Choroid plexus epithelial cell (primary cell): ENCODE data around the gene SHISAL2A.

Experiments
- DNase-seq: peaks from one replicate; pipeline ENCODE4 v3.0.0-alpha.2; 2010; ENCODE audit warnings: low read depth
- H3K4me3 ChIP-seq: 2 replicates; pipeline ENCODE4 v1.5.1; 2011; ENCODE audit warnings: low read depth, mild to moderate bottlenecking, control low read depth, low read length, moderate library complexity
- CTCF ChIP-seq: conservative IDR thresholded peaks from 2 replicates; pipeline ENCODE4 v1.5.1; 2011; ENCODE audit warnings: low read depth, mild to moderate bottlenecking, control low read depth, inconsistent platforms, low read length, moderate library complexity

Gene SHISAL2A

DNA sequence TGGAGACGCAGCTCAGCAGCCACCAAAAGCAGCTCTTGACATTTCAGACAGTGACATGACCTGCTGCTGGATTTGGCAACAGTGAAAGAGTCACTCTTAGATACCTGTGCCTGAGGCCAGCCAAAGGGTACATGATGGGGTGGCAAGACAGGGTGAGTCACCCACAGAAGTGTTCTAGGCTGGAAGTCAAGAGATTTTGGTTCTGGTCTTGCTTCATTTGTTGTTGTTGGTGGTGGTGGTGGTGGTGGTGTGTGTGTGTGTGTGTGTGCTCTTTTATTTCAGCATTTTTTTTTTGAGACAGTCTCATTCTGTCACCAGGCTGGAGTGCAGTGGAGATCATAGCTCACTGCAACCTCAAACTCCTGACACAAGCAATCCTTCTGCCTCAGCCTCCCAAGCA lies 25.8 kb downstream of the SHISAL2A start:
- DNase-seq, result no peak
- H3K4me3 ChIP-seq, result no peak overlapping the region
- no peak for TF ChIP-seq CTCF

DNA sequence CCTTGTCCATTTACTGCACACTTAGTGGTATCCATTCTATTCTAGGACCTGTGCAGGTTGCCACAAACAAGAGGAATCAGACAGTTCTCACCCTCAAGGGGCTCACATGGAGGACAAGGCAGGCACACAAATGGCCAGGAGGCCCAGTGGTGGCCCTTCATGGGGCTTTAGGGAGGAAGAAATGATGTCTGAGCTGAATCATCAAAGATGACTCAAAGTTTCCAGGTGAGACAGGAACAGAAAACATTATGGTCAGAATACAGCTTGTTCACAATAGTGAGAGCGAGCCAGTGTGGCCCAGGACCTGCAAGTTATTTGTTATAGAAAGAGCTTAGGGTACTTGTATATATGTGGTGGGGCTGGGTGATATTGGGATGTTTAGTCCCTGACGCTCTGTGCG lies 26.4 kb downstream of the SHISAL2A start:
- no peak for TF ChIP-seq CTCF
- DNase-seq, result no peak
- no peak overlapping the region for H3K4me3 ChIP-seq

- DNase-seq, result no peak
- no peak overlapping the region for H3K4me3 ChIP-seq
- no peak for TF ChIP-seq CTCF
Observed at GRCh38 chr1:52659851-52660596, 27.1 kb downstream of the SHISAL2A start.

GRCh38 chr1:52660807-52661206 lies 27.8 kb downstream of the SHISAL2A start:
- TF ChIP-seq CTCF, result no peak
- no peak for DNase-seq
- no peak overlapping the region for H3K4me3 ChIP-seq

DNA sequence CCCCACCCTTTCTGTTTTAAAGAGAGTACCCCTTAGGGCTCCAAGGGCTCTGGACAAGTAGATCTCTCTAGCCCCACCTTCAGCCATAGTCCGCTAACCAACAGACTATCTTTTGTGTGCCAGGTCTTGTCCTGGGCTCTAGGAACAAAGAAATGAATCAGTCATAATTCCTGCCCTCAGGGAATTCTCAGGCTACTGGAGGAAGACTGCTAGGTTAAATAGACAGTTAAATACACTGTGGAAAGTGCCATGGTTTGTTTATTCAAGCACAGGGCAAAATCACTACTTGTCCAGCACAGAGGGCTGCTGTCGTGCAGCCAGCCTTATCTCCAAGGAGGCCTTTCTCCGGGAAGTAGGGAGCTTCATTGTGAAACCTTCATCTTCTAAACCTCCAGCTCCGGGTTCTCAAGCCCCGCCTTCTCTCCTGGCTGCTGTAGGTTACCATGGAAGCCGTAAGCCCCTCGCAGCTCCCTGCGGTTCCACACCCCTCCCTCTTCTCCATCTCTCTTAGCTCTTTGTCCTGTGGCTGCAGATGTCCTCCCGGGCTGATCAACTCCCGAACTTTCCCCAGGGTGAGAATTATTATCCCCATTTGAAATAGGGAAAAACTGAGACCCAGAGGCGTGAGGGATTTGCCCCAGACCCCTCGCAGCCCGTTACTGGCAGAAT lies 29.8 kb downstream of the SHISAL2A start:
- no peak for TF ChIP-seq CTCF
- peak; percentile 42 for DNase-seq
- H3K4me3 ChIP-seq, result peak overlapping the region; percentile 13

DNA sequence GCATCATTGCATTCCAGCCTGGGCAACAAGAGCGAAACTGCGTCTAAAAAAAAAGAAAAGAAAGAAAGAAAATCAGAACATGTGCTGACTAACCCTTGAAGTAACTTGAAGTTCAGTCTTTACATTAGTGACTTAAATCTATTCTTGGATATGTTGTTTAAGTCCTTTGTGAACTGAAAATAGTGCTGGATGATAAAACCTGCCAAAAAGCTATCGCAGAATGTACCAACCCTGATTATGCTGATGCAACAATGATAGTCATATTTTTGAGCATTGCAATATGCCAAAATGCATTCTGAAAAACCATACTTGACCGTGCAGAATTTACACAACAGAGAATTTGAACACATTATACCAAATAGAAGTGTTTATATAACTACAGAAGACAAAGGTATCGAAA lies 30.7 kb downstream of the SHISAL2A start:
- H3K4me3 ChIP-seq, result no peak overlapping the region
- TF ChIP-seq CTCF, result no peak
- no peak for DNase-seq
